Fibroblast of the aortic adventitia (primary cell): ENCODE measurements around the gene GALNT11. TPM values are rescaled to one million over a fixed set of nuclear protein-coding genes. Genes with fewer than 3 reads are reported as not detected.
"Not testable (repeated sequence)": the region's sequence is repeated elsewhere in the genome, so short reads cannot be mapped to it uniquely, and the experiment has no call there.

Experiments
- DNase-seq: peaks from one replicate; pipeline ENCODE4 v3.0.0-alpha.2; 2010; ENCODE audit warnings: low read depth
- H3K4me3 ChIP-seq: 2 replicates; pipeline ENCODE4 v1.5.1; 2011; ENCODE audit warnings: low read depth, mild to moderate bottlenecking, control low read depth, low read length, moderate library complexity
- CTCF ChIP-seq: IDR thresholded peaks from 2 replicates; pipeline ENCODE4 v1.5.1; 2011; ENCODE audit warnings: mild to moderate bottlenecking, low read length, control low read depth, inconsistent platforms; ENCODE audit not compliant: insufficient read depth
- total RNA-seq: library from RNA; depleted of rRNA; stranded (reverse); fragments of >200 nt; gene quantifications from 2 replicates; pipeline ENCODE4 v1.2.3, GENCODE V29; 2012; ENCODE audit warnings: low replicate concordance

GALNT11 gene
- total RNA-seq, 1 donor = 40.0 TPM

GRCh38 chr7:152051968-152052367, 26.5 kb downstream of the GALNT11 start:
- DNase-seq = no peak
- no peak for TF ChIP-seq CTCF
- no peak overlapping the region for H3K4me3 ChIP-seq

- TF ChIP-seq CTCF = no peak
- DNase-seq = no peak
- H3K4me3 ChIP-seq = no peak overlapping the region
Measured at GRCh38 chr7:152052771-152053170, 27.3 kb downstream of the GALNT11 start.

GRCh38 chr7:152054367-152055230, 29.1 kb downstream of the GALNT11 start:
- DNase-seq = peak; percentile 88
- TF ChIP-seq CTCF = peak; percentile 23
- no peak overlapping the region for H3K4me3 ChIP-seq

- H3K4me3 ChIP-seq = no peak overlapping the region
- DNase-seq = no peak
- no peak for TF ChIP-seq CTCF
Measured at GRCh38 chr7:152056621-152057274, 31.3 kb downstream of the GALNT11 start.

- no peak overlapping the region for H3K4me3 ChIP-seq
- no peak for TF ChIP-seq CTCF
- DNase-seq = no peak
Measured at GRCh38 chr7:152059311-152059710, 33.8 kb downstream of the GALNT11 start.

- not testable (repeated sequence) for DNase-seq, H3K4me3 ChIP-seq
Measured at GRCh38 chr7:152061086-152061485, 35.6 kb downstream of the GALNT11 start.

GRCh38 chr7:152063192-152063591, 37.7 kb downstream of the GALNT11 start:
- DNase-seq, H3K4me3 ChIP-seq: not testable (repeated sequence)

GRCh38 chr7:152063821-152064220, 38.3 kb downstream of the GALNT11 start:
- DNase-seq, H3K4me3 ChIP-seq: not testable (repeated sequence)

- DNase-seq, H3K4me3 ChIP-seq: not testable (repeated sequence)
Measured at GRCh38 chr7:152065800-152066344, 40.4 kb downstream of the GALNT11 start.
